SU-DHL-6 (cell line): ENCODE results near the gene JOSD1.

Experiments
- EZH2phosphoT487 ChIP-seq: fragments of 200-600 bp; sonication (generic), shearing (Covaris generic); conservative IDR thresholded peaks from 2 replicates; pipeline ENCODE4 v1.6.1; 2018; ENCODE audit warnings: mild to moderate bottlenecking, antibody characterized with exemption, low read length, moderate library complexity, mixed read lengths
- TF ChIP-seq, protein P1 (sequence below): fragments of 200-600 bp; sonication (generic); IDR thresholded peaks from one replicate; pipeline ENCODE4 v1.5.1; 2017; ENCODE audit warnings: antibody characterized with exemption, mild to moderate bottlenecking, low read length, moderate library complexity; ENCODE audit not compliant: insufficient read depth, poor library complexity, severe bottlenecking

DNA sequence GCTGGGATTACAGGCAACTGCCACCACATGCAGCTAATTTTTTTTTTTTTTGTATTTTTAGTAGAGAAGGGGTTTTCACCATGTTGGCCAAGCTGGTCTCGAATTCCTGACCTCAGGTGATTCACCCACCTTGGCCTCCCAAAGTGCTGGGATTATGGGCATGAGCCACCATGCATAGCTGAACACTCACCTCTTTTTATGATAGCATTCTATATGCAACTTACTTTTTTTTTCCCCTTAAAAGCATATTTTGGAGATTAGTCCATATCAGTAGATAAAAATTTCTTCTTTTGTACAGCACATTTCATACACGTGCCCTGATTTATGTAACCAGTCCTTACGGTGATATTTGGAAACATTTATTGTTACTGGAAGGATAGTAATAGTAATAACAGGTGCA, 19.6 kb upstream of the JOSD1 start:
- TF ChIP-seq, protein P1, sequence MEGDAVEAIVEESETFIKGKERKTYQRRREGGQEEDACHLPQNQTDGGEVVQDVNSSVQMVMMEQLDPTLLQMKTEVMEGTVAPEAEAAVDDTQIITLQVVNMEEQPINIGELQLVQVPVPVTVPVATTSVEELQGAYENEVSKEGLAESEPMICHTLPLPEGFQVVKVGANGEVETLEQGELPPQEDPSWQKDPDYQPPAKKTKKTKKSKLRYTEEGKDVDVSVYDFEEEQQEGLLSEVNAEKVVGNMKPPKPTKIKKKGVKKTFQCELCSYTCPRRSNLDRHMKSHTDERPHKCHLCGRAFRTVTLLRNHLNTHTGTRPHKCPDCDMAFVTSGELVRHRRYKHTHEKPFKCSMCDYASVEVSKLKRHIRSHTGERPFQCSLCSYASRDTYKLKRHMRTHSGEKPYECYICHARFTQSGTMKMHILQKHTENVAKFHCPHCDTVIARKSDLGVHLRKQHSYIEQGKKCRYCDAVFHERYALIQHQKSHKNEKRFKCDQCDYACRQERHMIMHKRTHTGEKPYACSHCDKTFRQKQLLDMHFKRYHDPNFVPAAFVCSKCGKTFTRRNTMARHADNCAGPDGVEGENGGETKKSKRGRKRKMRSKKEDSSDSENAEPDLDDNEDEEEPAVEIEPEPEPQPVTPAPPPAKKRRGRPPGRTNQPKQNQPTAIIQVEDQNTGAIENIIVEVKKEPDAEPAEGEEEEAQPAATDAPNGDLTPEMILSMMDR: no peak
- TF ChIP-seq EZH2phosphoT487: no peak
